K562 (cell line): Measurements from ENCODE around the gene VAC14. TPM values are rescaled to one million over a fixed set of nuclear protein-coding genes. Genes with fewer than 3 reads are reported as not detected.

ENCODE experiments used
- ATAC-seq: fragments of 200-7000 bp; cut with Tn5 transposase; 3 replicates; pipeline ENCODE4 v1.9.1; 2020; ENCODE audit warnings: moderate library complexity
- BruUV-seq: library from RNA; stranded (reverse); fragments of 400-500 nt; replicated peaks from 2 replicates; lab custom pipeline; 2021; lab: Mats Ljungman, UMichigan
- CTCF ChIA-PET: fragments of 300-600 bp; formaldehyde crosslinking; extraction: SDS; loops from one replicate; lab custom pipeline; 2021; ENCODE audit warnings: low intra/inter-chr PET ratio; lab: Yijun Ruan, JAX
- POLR2A ChIA-PET: fragments of 300-600, 350-650 bp; sonication (Branson Sonifier 250); formaldehyde crosslinking; extraction: SDS; loops from one replicate; lab custom pipeline; 2021; ENCODE audit warnings: antibody characterized with exemption, inconsistent platforms; lab: Yijun Ruan, JAX
- DNase-seq, 4 experiments: peaks; one replicate each; pipeline versions ENCODE4 v3.0.0 to v3.0.0-alpha.2; 2011 to 2018; ENCODE audit warnings: low spot score in 3 of 4, mixed read lengths in 3 of 4; ENCODE audit errors: extremely low read depth in 1 of 4
- FAIRE-seq: peaks from 2 replicates; lab custom pipeline; 2011; peaks lifted over from hg19 to GRCh38; lab: Jason Lieb, UNC
- H2AFZ ChIP-seq: 2 replicates; pipeline ENCODE4 v1.6.0; 2011; ENCODE audit warnings: low read depth, low read length, control low read depth, inconsistent platforms
- H3K27ac ChIP-seq: fragments of 200-600 bp; 3 replicates; pipeline ENCODE4 v1.8.0; 2011; ENCODE audit warnings: low read depth, mild to moderate bottlenecking, control low read depth, inconsistent platforms, low read length, moderate library complexity, mixed read lengths; ENCODE audit errors: extremely low read depth
- H3K27me3 ChIP-seq, 2 experiments: fragments of 300-600 bp in 1 of 2; 2 replicates in 1 of 2; 3 replicates in 1 of 2; pipeline versions ENCODE4 v1.6.0 to v1.8.0; 2011; ENCODE audit warnings: inconsistent platforms in 2 of 2, low read length in 2 of 2, mild to moderate bottlenecking in 1 of 2, mixed read lengths in 1 of 2, moderate library complexity in 1 of 2; ENCODE audit not compliant: control insufficient read depth in 2 of 2, insufficient read depth in 2 of 2
- H3K36me3 ChIP-seq: fragments of 300-600 bp; 3 replicates; pipeline ENCODE4 v1.8.0; 2011; ENCODE audit warnings: mild to moderate bottlenecking, low read length, inconsistent platforms; ENCODE audit not compliant: control insufficient read depth, insufficient read depth
- H3K4me1 ChIP-seq, 2 experiments: fragments of 200-600 bp in 1 of 2; replicated peaks in 1 of 2; 2 replicates in 1 of 2; 3 replicates in 1 of 2; pipeline versions ENCODE4 v1.5.1 to v1.8.0; 2011; ENCODE audit warnings: inconsistent platforms in 2 of 2, low read length in 2 of 2, mild to moderate bottlenecking in 1 of 2, mixed read lengths in 1 of 2, moderate library complexity in 1 of 2; ENCODE audit not compliant: control insufficient read depth in 2 of 2, insufficient read depth in 2 of 2
- H3K4me2 ChIP-seq: 2 replicates; pipeline ENCODE4 v1.6.1; 2011; ENCODE audit warnings: low read length, control low read depth, inconsistent platforms, mixed read lengths; ENCODE audit not compliant: insufficient read depth
- H3K4me3 ChIP-seq: fragments of 200-600 bp; sonication (generic), shearing (Covaris generic); 2 replicates; pipeline ENCODE4 v1.5.1; 2016; ENCODE audit warnings: control low read depth, inconsistent platforms
- H3K79me2 ChIP-seq: fragments of 200-600 bp; 3 replicates; pipeline ENCODE4 v1.8.0; 2011; ENCODE audit warnings: low read length, inconsistent platforms; ENCODE audit not compliant: control insufficient read depth, insufficient read depth
- H3K9ac ChIP-seq, 2 experiments: 2 replicates each; pipeline versions ENCODE4 v1.6.0 to v1.6.1; 2011; ENCODE audit warnings: low read depth in 2 of 2, low read length in 2 of 2, control low read depth in 1 of 2, inconsistent platforms in 1 of 2, mild to moderate bottlenecking in 1 of 2, mixed read lengths in 1 of 2; ENCODE audit not compliant: insufficient read depth in 1 of 2
- H3K9me1 ChIP-seq: one replicate; pipeline ENCODE4 v1.6.0; 2011; ENCODE audit warnings: inconsistent platforms, mild to moderate bottlenecking, low read length, moderate library complexity; ENCODE audit not compliant: control insufficient read depth, insufficient read depth
- H3K9me3 ChIP-seq: replicated peaks from 2 replicates; pipeline ENCODE4 v1.5.1; 2011; ENCODE audit warnings: low read depth, low read length, inconsistent platforms; ENCODE audit not compliant: control insufficient read depth, insufficient read depth
- H4K20me1 ChIP-seq: replicated peaks from 2 replicates; pipeline ENCODE4 v1.6.1; 2011; ENCODE audit warnings: low read length, inconsistent platforms, mixed read lengths; ENCODE audit not compliant: control insufficient read depth, insufficient read depth
- GTF2A2 ChIP-seq: IDR thresholded peaks from 2 replicates; pipeline ENCODE4 v1.6.1; 2016; ENCODE audit warnings: mild to moderate bottlenecking, missing genetic modification characterization, missing compliant biosample characterization
- SREBF2 ChIP-seq: sonication (generic); formaldehyde crosslinking; IDR thresholded peaks from 2 replicates; pipeline ENCODE4 v1.4.0; 2020; ENCODE audit warnings: mild to moderate bottlenecking, missing genetic modification reagents
- ZBED1 ChIP-seq: IDR thresholded peaks from 2 replicates; pipeline ENCODE4 v1.6.1; 2014
- ZNF830 ChIP-seq: fragments of 250-450 bp; sonication (Bioruptor Pico); IDR thresholded peaks from 2 replicates; pipeline ENCODE4 v1.5.0; 2021; ENCODE audit warnings: mild to moderate bottlenecking
- WGBS: fragments of 100-300 bp; shearing (Covaris generic); methylation state at CpG from one replicate; pipeline ENCODE4 v1.1.6; 2016; ENCODE audit warnings: low coverage, mixed read lengths; ENCODE audit not compliant: insufficient coverage; ENCODE audit errors: missing lambda C conversion rate; 5-methylcytosine and 5-hydroxymethylcytosine counted together
- in situ Hi-C: fragments of 300-500 bp; cut with MboI; formaldehyde crosslinking; loops from 4 replicates; pipeline ENCODE4 v1.15.0; 2018; ENCODE audit warnings: inconsistent platforms, mixed read lengths
- intact Hi-C: fragments of 100-400 bp; cut with micrococcal nuclease; formaldehyde crosslinking; loops from 2 replicates; pipeline ENCODE4 v1.14.2; 2022
- polyA plus RNA-seq, 8 experiments: library from polyadenylated mRNA; depleted of rRNA in 4 of 8; stranded (reverse) in 5 of 8; unstranded in 3 of 8; fragments of >200 nt; fragmentation: Nextera tagmentation in 2 of 8; fragmentation: Illumina TruSeq in 1 of 8; extraction: Ambion mirVana in 2 of 8; extraction: Trizol in 1 of 8; gene quantifications; 2 replicates each; pipeline versions ENCODE4 v1.2.1 to v1.2.3, GENCODE V29; 2011 to 2014; ENCODE audit warnings: inconsistent platforms in 1 of 8, missing spikeins in 1 of 8
- total RNA-seq, 7 experiments: library from RNA; depleted of rRNA in 6 of 7; stranded (reverse); fragments of >200 nt in 6 of 7; fragmentation: Illumina TruSeq in 2 of 7; extraction: Trizol in 2 of 7; gene quantifications; 2 replicates each; pipeline versions ENCODE4 v1.2.1 to v1.2.3, GENCODE V29; 2011 to 2021; ENCODE audit warnings: low replicate concordance in 1 of 7
- TF ChIP-seq, protein P1 (sequence below): IDR thresholded peaks from 3 replicates; pipeline ENCODE4 v1.6.1; 2011; ENCODE audit warnings: borderline replicate concordance, mild to moderate bottlenecking, moderate library complexity; ENCODE audit not compliant: insufficient read length; ENCODE audit errors: extremely low read depth

The VAC14 gene
- total and polyA plus RNA-seq, 9 of the 15 experiments (the other 6 are each of a cell fraction or from before 2014, with no cell fraction given), result 1.3 to 41.6 (median 26.6) TPM

DNA sequence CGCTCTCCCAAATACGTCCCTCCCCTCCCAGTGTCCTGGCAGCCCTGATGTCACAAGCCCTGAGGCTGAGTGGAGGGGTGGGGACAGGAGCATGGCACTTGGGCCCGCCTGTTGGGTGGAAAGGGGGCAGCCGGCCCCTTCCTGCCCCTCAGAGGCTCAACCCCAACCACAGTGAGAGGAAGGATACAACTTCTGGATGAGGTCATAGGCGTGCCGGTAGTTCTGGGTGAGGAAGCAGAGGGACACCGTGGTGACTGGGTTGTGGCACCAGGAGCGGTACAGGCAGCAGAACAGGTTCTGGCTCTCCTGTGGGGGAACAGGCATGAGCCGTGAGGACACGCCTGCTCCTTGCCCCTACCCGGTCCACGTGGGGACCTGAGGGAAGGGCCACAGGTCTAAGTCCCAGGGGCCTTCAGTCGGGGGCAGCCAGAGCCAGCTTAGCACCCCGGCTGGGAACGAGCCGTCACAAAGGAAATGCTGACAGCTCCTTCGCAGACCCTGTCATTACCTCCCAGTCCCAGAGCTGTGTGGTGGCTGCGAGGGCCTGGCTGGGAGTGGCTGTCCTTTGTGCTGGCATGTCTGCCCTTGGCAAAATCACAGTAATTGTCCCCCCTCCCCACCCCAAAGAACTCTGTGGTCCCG is 103.9 kb downstream of the VAC14 start:
- Histone ChIP-seq H3K9me1 (no peaks in the 10 kb centered on the region), H3K4me1 (peaks cover 25 to 80% of the 10 kb centered on the region in 2 experiments), H3K4me3 (no peak overlapping the region), H3K27me3 (no peaks in the 10 kb centered on the region), H3K9me3 (no peaks in the 10 kb centered on the region), H3K79me2 (no peaks in the 10 kb centered on the region), H2AFZ (no peak overlapping the region), H3K9ac (peak overlapping the region in 1 of 2 experiments; percentile 86; a peak in 2 of 4 replicates), H3K27ac (peak overlapping the region; percentile 85; the same call in 1 of the 3 replicates), H4K20me1 (no peaks in the 10 kb centered on the region), H3K36me3 (peaks cover 25% of the 10 kb centered on the region; the same call in 1 of the 3 replicates), H3K4me2 (no peak overlapping the region)
- ATAC-seq (no peak), FAIRE-seq (no peak), DNase-seq (no peak)
- no peak for TF ChIP-seq SREBF2
- no peak for TF ChIP-seq ZNF830 (CRISPR knock-in tag)
- no peak for TF ChIP-seq ZBED1
- TF ChIP-seq GTF2A2 (tag), result no peak
- TF ChIP-seq, protein P1, sequence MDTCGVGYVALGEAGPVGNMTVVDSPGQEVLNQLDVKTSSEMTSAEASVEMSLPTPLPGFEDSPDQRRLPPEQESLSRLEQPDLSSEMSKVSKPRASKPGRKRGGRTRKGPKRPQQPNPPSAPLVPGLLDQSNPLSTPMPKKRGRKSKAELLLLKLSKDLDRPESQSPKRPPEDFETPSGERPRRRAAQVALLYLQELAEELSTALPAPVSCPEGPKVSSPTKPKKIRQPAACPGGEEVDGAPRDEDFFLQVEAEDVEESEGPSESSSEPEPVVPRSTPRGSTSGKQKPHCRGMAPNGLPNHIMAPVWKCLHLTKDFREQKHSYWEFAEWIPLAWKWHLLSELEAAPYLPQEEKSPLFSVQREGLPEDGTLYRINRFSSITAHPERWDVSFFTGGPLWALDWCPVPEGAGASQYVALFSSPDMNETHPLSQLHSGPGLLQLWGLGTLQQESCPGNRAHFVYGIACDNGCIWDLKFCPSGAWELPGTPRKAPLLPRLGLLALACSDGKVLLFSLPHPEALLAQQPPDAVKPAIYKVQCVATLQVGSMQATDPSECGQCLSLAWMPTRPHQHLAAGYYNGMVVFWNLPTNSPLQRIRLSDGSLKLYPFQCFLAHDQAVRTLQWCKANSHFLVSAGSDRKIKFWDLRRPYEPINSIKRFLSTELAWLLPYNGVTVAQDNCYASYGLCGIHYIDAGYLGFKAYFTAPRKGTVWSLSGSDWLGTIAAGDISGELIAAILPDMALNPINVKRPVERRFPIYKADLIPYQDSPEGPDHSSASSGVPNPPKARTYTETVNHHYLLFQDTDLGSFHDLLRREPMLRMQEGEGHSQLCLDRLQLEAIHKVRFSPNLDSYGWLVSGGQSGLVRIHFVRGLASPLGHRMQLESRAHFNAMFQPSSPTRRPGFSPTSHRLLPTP, result no peak
- no TSS peak for BruUV-seq
- in situ Hi-C loops (no loop called here), intact Hi-C loops (no loop called here)
- WGBS, result 84% methylated on average over 16 of the region's 19 CpGs
- CTCF ChIA-PET, result no interaction called here
- POLR2A ChIA-PET, result interaction anchor here (1.7 kb wide), 1 partner anchor 10 kb away, joined by 10 read pairs; no protein-coding TSS in a partner anchor
